OCI-LY1 (cell line): ENCODE measurements around the gene MFSD6.

ENCODE experiments used
- H2AFZ ChIP-seq: fragments of 200-600 bp; sonication (generic), shearing (Covaris generic); 2 replicates; pipeline ENCODE4 v1.6.0; 2014; ENCODE audit warnings: antibody characterized with exemption, mild to moderate bottlenecking, low read length
- H3F3A ChIP-seq: fragments of 200-600 bp; sonication (generic), shearing (Covaris generic); 2 replicates; pipeline ENCODE4 v1.6.0; 2014; ENCODE audit warnings: mild to moderate bottlenecking, antibody characterized with exemption, low read length, moderate library complexity; ENCODE audit not compliant: insufficient read depth
- H3K27ac ChIP-seq: fragments of 200-600 bp; sonication (generic); 2 replicates; pipeline ENCODE4 v1.5.1; 2014; ENCODE audit warnings: low read length, mixed run types, mild to moderate bottlenecking, low read depth; ENCODE audit not compliant: poor library complexity, severe bottlenecking
- H3K27me3 ChIP-seq: fragments of 200-600 bp; sonication (generic); 2 replicates; pipeline ENCODE4 v1.6.0; 2014; ENCODE audit warnings: antibody characterized with exemption, mild to moderate bottlenecking, low read length, moderate library complexity; ENCODE audit not compliant: insufficient read depth
- H3K36me3 ChIP-seq: fragments of 200-600 bp; sonication (generic); 2 replicates; pipeline ENCODE4 v1.6.1; 2014; ENCODE audit warnings: mild to moderate bottlenecking, antibody characterized with exemption, low read length, moderate library complexity, mixed read lengths; ENCODE audit not compliant: insufficient read depth
- H3K4me1 ChIP-seq: fragments of 200-600 bp; sonication (generic); 2 replicates; pipeline ENCODE4 v1.5.1; 2014; ENCODE audit warnings: mild to moderate bottlenecking, low read length, moderate library complexity; ENCODE audit not compliant: insufficient read depth, severe bottlenecking
- H3K4me2 ChIP-seq: fragments of 200-600 bp; sonication (generic), shearing (Covaris generic); 2 replicates; pipeline ENCODE4 v1.6.1; 2014; ENCODE audit warnings: low read length
- H3K4me3 ChIP-seq: fragments of 200-600 bp; sonication (generic); 2 replicates; pipeline ENCODE4 v1.5.1; 2014; ENCODE audit warnings: low read length, low read depth, mild to moderate bottlenecking, mixed read lengths; ENCODE audit not compliant: poor library complexity, severe bottlenecking
- H3K79me2 ChIP-seq: fragments of 200-600 bp; shearing (Covaris generic); 2 replicates; pipeline ENCODE4 v1.6.1; 2016; ENCODE audit warnings: mixed run types, low read length, mixed read lengths; ENCODE audit not compliant: insufficient read depth
- H3K9ac ChIP-seq: fragments of 200-600 bp; sonication (generic), shearing (Covaris generic); 2 replicates; pipeline ENCODE4 v1.6.1; 2014; ENCODE audit warnings: mild to moderate bottlenecking, low read length, mixed read lengths
- H3K9me2 ChIP-seq: fragments of 200-600 bp; sonication (generic), shearing (Covaris generic); 2 replicates; pipeline ENCODE4 v1.6.1; 2014; ENCODE audit warnings: low read depth, mild to moderate bottlenecking, low read length, mixed read lengths
- H3K9me3 ChIP-seq: fragments of 200-600 bp; shearing (Covaris generic); 2 replicates; pipeline ENCODE4 v1.6.1; 2014; ENCODE audit warnings: low read length, mixed read lengths
- H4K20me1 ChIP-seq: fragments of 200-600 bp; sonication (generic), shearing (Covaris generic); 2 replicates; pipeline ENCODE4 v1.6.0; 2016; ENCODE audit warnings: mild to moderate bottlenecking, low read length; ENCODE audit not compliant: insufficient read depth
- EZH2 ChIP-seq: fragments of 200-600 bp; sonication (generic), shearing (Covaris generic); IDR thresholded peaks from 2 replicates; pipeline ENCODE4 v1.8.0; 2017; ENCODE audit warnings: borderline replicate concordance, mixed run types, mild to moderate bottlenecking, antibody characterized with exemption, low read length, moderate library complexity, mixed read lengths
- TF ChIP-seq, protein P1 (sequence below): fragments of 200-600 bp; sonication (generic), shearing (Covaris generic); IDR thresholded peaks from 2 replicates; pipeline ENCODE4 v1.5.1; 2017; ENCODE audit warnings: mild to moderate bottlenecking, antibody characterized with exemption, low read length, moderate library complexity, mixed read lengths

Gene MFSD6

DNA sequence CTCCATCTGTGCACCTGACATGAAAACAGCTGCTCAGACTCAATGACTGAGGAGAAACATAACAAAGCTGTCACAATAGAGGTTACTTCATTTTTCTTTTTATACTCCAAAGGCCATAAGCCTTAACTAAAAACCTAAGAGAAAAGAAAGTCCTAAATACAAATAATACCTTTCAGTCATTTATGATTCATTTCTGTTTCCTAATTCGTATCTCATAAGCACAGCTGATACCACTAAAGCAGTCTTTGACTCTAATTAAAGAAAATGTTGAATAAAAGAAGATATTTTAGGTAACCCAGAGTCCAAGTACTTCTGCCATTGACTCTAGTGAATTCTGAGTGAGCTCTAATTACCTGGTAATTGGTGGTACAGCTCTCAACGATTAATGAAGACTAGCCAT is 105.7 kb downstream of the MFSD6 start:
- Histone ChIP-seq H3K4me2 (no peak overlapping the region), H3K4me1 (peaks cover 15% of the 10 kb centered on the region), H3K9me2 (no peaks in the 10 kb centered on the region), H3K9ac (no peak overlapping the region), H3K27me3 (no peaks in the 10 kb centered on the region), H3K36me3 (peaks cover 17% of the 10 kb centered on the region; the same call in 1 of the 2 replicates), H3F3A (no peaks in the 10 kb centered on the region), H3K4me3 (no peak overlapping the region), H2AFZ (no peak overlapping the region), H4K20me1 (no peaks in the 10 kb centered on the region), H3K9me3 (no peaks in the 10 kb centered on the region), H3K27ac (no peak overlapping the region), H3K79me2 (no peaks in the 10 kb centered on the region)
- TF ChIP-seq EZH2: no peak
- TF ChIP-seq, protein P1, sequence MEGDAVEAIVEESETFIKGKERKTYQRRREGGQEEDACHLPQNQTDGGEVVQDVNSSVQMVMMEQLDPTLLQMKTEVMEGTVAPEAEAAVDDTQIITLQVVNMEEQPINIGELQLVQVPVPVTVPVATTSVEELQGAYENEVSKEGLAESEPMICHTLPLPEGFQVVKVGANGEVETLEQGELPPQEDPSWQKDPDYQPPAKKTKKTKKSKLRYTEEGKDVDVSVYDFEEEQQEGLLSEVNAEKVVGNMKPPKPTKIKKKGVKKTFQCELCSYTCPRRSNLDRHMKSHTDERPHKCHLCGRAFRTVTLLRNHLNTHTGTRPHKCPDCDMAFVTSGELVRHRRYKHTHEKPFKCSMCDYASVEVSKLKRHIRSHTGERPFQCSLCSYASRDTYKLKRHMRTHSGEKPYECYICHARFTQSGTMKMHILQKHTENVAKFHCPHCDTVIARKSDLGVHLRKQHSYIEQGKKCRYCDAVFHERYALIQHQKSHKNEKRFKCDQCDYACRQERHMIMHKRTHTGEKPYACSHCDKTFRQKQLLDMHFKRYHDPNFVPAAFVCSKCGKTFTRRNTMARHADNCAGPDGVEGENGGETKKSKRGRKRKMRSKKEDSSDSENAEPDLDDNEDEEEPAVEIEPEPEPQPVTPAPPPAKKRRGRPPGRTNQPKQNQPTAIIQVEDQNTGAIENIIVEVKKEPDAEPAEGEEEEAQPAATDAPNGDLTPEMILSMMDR: no peak

DNA sequence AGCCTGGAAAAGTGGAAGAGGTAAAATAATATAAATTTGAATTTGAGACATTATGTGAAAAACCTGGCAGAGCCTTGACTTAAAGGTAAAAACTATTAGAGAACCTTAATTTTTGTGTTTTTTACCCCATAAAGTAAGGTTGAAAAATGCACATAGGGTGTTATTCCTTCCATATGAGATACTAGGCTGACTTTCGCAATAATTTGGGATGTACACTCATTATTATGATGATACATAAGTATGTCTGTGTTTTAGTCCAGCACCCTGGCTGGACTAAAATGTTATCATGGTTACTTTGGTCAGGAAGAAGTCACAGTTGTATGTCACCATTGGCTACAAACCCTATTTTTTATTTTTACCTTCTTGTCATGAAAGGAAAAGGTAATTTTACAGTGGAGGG is 106.5 kb downstream of the MFSD6 start:
- no peak for TF ChIP-seq EZH2
- TF ChIP-seq, protein P1: no peak
- H3K9me3 ChIP-seq: no peaks in the 10 kb centered on the region
- H2AFZ ChIP-seq: no peak overlapping the region
- no peaks in the 10 kb centered on the region for H3F3A ChIP-seq
- no peaks in the 10 kb centered on the region for H4K20me1 ChIP-seq
- no peak overlapping the region for H3K4me3 ChIP-seq
- no peaks in the 10 kb centered on the region for H3K79me2 ChIP-seq
- H3K4me2 ChIP-seq: no peak overlapping the region
- H3K9me2 ChIP-seq: no peaks in the 10 kb centered on the region
- no peaks in the 10 kb centered on the region for H3K27me3 ChIP-seq
- H3K9ac ChIP-seq: no peak overlapping the region
- peaks cover 15% of the 10 kb centered on the region for H3K4me1 ChIP-seq
- no peak overlapping the region for H3K27ac ChIP-seq
- peaks cover 18% of the 10 kb centered on the region; the same call in 1 of the 2 replicates for H3K36me3 ChIP-seq

DNA sequence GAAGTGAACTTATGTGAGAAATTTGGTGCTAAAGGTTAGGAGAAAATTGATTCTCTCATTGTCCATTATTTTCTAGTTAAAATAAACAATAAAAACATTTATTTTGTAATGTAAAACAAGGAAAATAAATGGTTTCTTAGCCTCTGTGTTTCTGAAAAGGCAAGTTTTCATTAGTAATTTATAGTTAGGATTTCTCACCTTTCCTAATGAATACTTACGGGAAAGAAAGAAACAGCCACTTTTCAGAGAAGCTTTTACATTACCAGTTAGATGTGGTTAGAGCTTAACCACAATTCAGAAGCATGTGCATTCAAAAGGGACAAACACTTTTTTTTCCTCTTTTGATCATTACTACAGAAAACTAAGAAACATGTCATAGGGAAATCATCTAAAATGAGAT is 107.5 kb downstream of the MFSD6 start:
- TF ChIP-seq, protein P1: no peak
- TF ChIP-seq EZH2: no peak
- Histone ChIP-seq H3K9ac (no peak overlapping the region), H3K4me1 (peaks cover 15% of the 10 kb centered on the region), H3K4me3 (no peak overlapping the region), H3K9me2 (no peaks in the 10 kb centered on the region), H3K36me3 (peaks cover 18% of the 10 kb centered on the region; the same call in 1 of the 2 replicates), H3K79me2 (no peaks in the 10 kb centered on the region), H2AFZ (no peak overlapping the region), H4K20me1 (no peaks in the 10 kb centered on the region), H3K27me3 (no peaks in the 10 kb centered on the region), H3K9me3 (no peaks in the 10 kb centered on the region), H3K27ac (no peak overlapping the region), H3K4me2 (no peak overlapping the region; the same call in 1 of the 2 replicates), H3F3A (no peaks in the 10 kb centered on the region)
